Large intestine (tissue), 3 donors: ENCODE measurements around the gene GPAT3. TPM values are rescaled to one million over a fixed set of nuclear protein-coding genes. Genes with fewer than 3 reads are reported as not detected.
A peak's percentile ranks its signal among the peaks of the same experiment; 100 is the strongest.

Source experiments
- DNase-seq, 2 donors: peaks; one replicate each; pipeline versions ENCODE4 v3.0.0 to v3.0.0-alpha.2; 2013
- H3K27ac ChIP-seq: one replicate; pipeline ENCODE4 v1.5.1; 2013; ENCODE audit warnings: low read length
- H3K27me3 ChIP-seq: 2 replicates; pipeline ENCODE4 v1.6.1; 2013; ENCODE audit warnings: low read length; ENCODE audit not compliant: control insufficient read depth, insufficient read depth
- H3K36me3 ChIP-seq: 2 replicates; pipeline ENCODE4 v1.6.1; 2013; ENCODE audit warnings: low read length; ENCODE audit not compliant: control insufficient read depth, insufficient read depth
- H3K4me1 ChIP-seq: one replicate; pipeline ENCODE4 v1.6.1; 2013; ENCODE audit warnings: low read length; ENCODE audit not compliant: control insufficient read depth, insufficient read depth
- H3K4me3 ChIP-seq: one replicate; pipeline ENCODE4 v1.5.1; 2013; ENCODE audit warnings: low read length
- H3K9me3 ChIP-seq: one replicate; pipeline ENCODE4 v1.6.1; 2013; ENCODE audit warnings: mild to moderate bottlenecking, low read depth, low read length, moderate library complexity; ENCODE audit not compliant: control insufficient read depth
- WGBS: methylation state at CpG from one replicate; pipeline ENCODE4 v1.1.5; 2013; ENCODE audit warnings: low lambda C conversion rate; ENCODE audit not compliant: insufficient coverage; 5-methylcytosine and 5-hydroxymethylcytosine counted together
- polyA plus RNA-seq: library from polyadenylated mRNA; unstranded; fragments of 120-200 nt; gene quantifications from one replicate; pipeline ENCODE4 v1.2.1, GENCODE V29; 2013

Gene GPAT3
- polyA plus RNA-seq, 1 donor = 17.0 TPM

GRCh38 chr4:83548151-83548905 lies 12.4 kb downstream of the GPAT3 start:
- no peak for DNase-seq
- Histone ChIP-seq H3K36me3 (no peaks in the 10 kb centered on the region), H3K4me3 (no peak overlapping the region), H3K27me3 (no peaks in the 10 kb centered on the region), H3K4me1 (peaks cover 9% of the 10 kb centered on the region), H3K9me3 (no peaks in the 10 kb centered on the region), H3K27ac (no peak overlapping the region)
- no CpG with 5 or more reads among the region's 7 CpGs for WGBS

- no peaks in the 10 kb centered on the region for H3K9me3 ChIP-seq
- no peak overlapping the region for H3K4me3 ChIP-seq
- peaks cover 6% of the 10 kb centered on the region for H3K4me1 ChIP-seq
- H3K27ac ChIP-seq = no peak overlapping the region
- no CpG with 5 or more reads among the region's 3 CpGs for WGBS
- H3K36me3 ChIP-seq = no peaks in the 10 kb centered on the region
- DNase-seq = no peak
- H3K27me3 ChIP-seq = no peaks in the 10 kb centered on the region
These were observed 16.2 kb downstream of the GPAT3 start for GRCh38 chr4:83552083-83552482.

GRCh38 chr4:83552924-83553323 lies 17.0 kb downstream of the GPAT3 start:
- Histone ChIP-seq H3K4me3 (no peak overlapping the region), H3K9me3 (no peaks in the 10 kb centered on the region), H3K4me1 (peaks cover 6% of the 10 kb centered on the region), H3K27ac (peak overlapping the region; percentile 13), H3K36me3 (no peaks in the 10 kb centered on the region), H3K27me3 (no peaks in the 10 kb centered on the region)
- no CpG with 5 or more reads among the region's 2 CpGs for WGBS
- peak; percentile 38 to 68 for DNase-seq

- Histone ChIP-seq H3K27ac (no peak overlapping the region), H3K9me3 (no peaks in the 10 kb centered on the region), H3K27me3 (no peaks in the 10 kb centered on the region), H3K36me3 (no peaks in the 10 kb centered on the region), H3K4me1 (peaks cover 6% of the 10 kb centered on the region), H3K4me3 (no peak overlapping the region)
- DNase-seq = no peak
- WGBS = 94% methylated on average over 2 of the region's 3 CpGs
These were observed 20.2 kb downstream of the GPAT3 start for GRCh38 chr4:83556006-83556707.

- no peak overlapping the region for H3K4me3 ChIP-seq
- no peaks in the 10 kb centered on the region for H3K27me3 ChIP-seq
- no peak overlapping the region for H3K27ac ChIP-seq
- H3K36me3 ChIP-seq = no peaks in the 10 kb centered on the region
- no peak for DNase-seq
- no CpG with 5 or more reads among the region's 1 CpG for WGBS
- H3K9me3 ChIP-seq = no peaks in the 10 kb centered on the region
- peaks cover 6% of the 10 kb centered on the region for H3K4me1 ChIP-seq
These were observed 20.9 kb downstream of the GPAT3 start for GRCh38 chr4:83556816-83557215.

GRCh38 chr4:83558059-83558653 lies 22.2 kb downstream of the GPAT3 start:
- Histone ChIP-seq H3K27me3 (no peaks in the 10 kb centered on the region), H3K4me3 (no peak overlapping the region), H3K4me1 (no peaks in the 10 kb centered on the region), H3K27ac (no peak overlapping the region), H3K9me3 (no peaks in the 10 kb centered on the region), H3K36me3 (no peaks in the 10 kb centered on the region)
- DNase-seq = no peak
- 81% methylated on average over 2 of the region's 5 CpGs for WGBS

- H3K9me3 ChIP-seq = no peaks in the 10 kb centered on the region
- H3K36me3 ChIP-seq = no peaks in the 10 kb centered on the region
- no peak for DNase-seq
- 56% methylated on average over 1 of the region's 1 CpG for WGBS
- no peaks in the 10 kb centered on the region for H3K27me3 ChIP-seq
- no peaks in the 10 kb centered on the region for H3K4me1 ChIP-seq
- H3K4me3 ChIP-seq = no peak overlapping the region
- no peak overlapping the region for H3K27ac ChIP-seq
These were observed 22.8 kb downstream of the GPAT3 start for GRCh38 chr4:83558680-83559079.

- Histone ChIP-seq H3K4me3 (no peak overlapping the region), H3K27ac (no peak overlapping the region), H3K27me3 (no peaks in the 10 kb centered on the region), H3K4me1 (no peaks in the 10 kb centered on the region), H3K9me3 (no peaks in the 10 kb centered on the region), H3K36me3 (no peaks in the 10 kb centered on the region)
- DNase-seq = no peak
- WGBS = no CpG with 5 or more reads among the region's 3 CpGs
These were observed 24.6 kb downstream of the GPAT3 start for GRCh38 chr4:83560523-83560922.

- no peaks in the 10 kb centered on the region for H3K4me1 ChIP-seq
- no CpG with 5 or more reads among the region's 2 CpGs for WGBS
- H3K4me3 ChIP-seq = no peak overlapping the region
- DNase-seq = no peak
- no peaks in the 10 kb centered on the region for H3K36me3 ChIP-seq
- no peaks in the 10 kb centered on the region for H3K9me3 ChIP-seq
- H3K27ac ChIP-seq = no peak overlapping the region
- no peaks in the 10 kb centered on the region for H3K27me3 ChIP-seq
These were observed 25.5 kb downstream of the GPAT3 start for GRCh38 chr4:83561381-83561780.

GRCh38 chr4:83563998-83564397 lies 28.1 kb downstream of the GPAT3 start:
- WGBS = 100% methylated on average over 1 of the region's 1 CpG
- H3K9me3 ChIP-seq = no peaks in the 10 kb centered on the region
- no peak overlapping the region for H3K4me3 ChIP-seq

More at GRCh38 chr4:83563998-83564397, 28.1 kb downstream of the GPAT3 start:
- Histone ChIP-seq H3K36me3 (no peaks in the 10 kb centered on the region), H3K27ac (no peak overlapping the region), H3K4me1 (no peaks in the 10 kb centered on the region), H3K27me3 (no peaks in the 10 kb centered on the region)
- no peak for DNase-seq
